K562 (cell line): Measurements from ENCODE around the gene GFI1. TPM values are rescaled to one million over a fixed set of nuclear protein-coding genes. Genes with fewer than 3 reads are reported as not detected.

Experiments
- ATAC-seq: fragments of 200-7000 bp; cut with Tn5 transposase; 3 replicates; pipeline ENCODE4 v1.9.1; 2020; ENCODE audit warnings: moderate library complexity
- BruUV-seq: library from RNA; stranded (reverse); fragments of 400-500 nt; replicated peaks from 2 replicates; lab custom pipeline; 2021; lab: Mats Ljungman, UMichigan
- CTCF ChIA-PET: fragments of 300-600 bp; formaldehyde crosslinking; extraction: SDS; loops from one replicate; lab custom pipeline; 2021; ENCODE audit warnings: low intra/inter-chr PET ratio; lab: Yijun Ruan, JAX
- POLR2A ChIA-PET: fragments of 300-600, 350-650 bp; sonication (Branson Sonifier 250); formaldehyde crosslinking; extraction: SDS; loops from one replicate; lab custom pipeline; 2021; ENCODE audit warnings: antibody characterized with exemption, inconsistent platforms; lab: Yijun Ruan, JAX
- DNase-seq, 4 experiments: peaks; one replicate each; pipeline versions ENCODE4 v3.0.0 to v3.0.0-alpha.2; 2011 to 2018; ENCODE audit warnings: low spot score in 3 of 4, mixed read lengths in 3 of 4; ENCODE audit errors: extremely low read depth in 1 of 4
- FAIRE-seq: peaks from 2 replicates; lab custom pipeline; 2011; peaks lifted over from hg19 to GRCh38; lab: Jason Lieb, UNC
- H2AFZ ChIP-seq: 2 replicates; pipeline ENCODE4 v1.6.0; 2011; ENCODE audit warnings: low read depth, low read length, control low read depth, inconsistent platforms
- H3K27ac ChIP-seq: fragments of 200-600 bp; 3 replicates; pipeline ENCODE4 v1.8.0; 2011; ENCODE audit warnings: low read depth, mild to moderate bottlenecking, control low read depth, inconsistent platforms, low read length, moderate library complexity, mixed read lengths; ENCODE audit errors: extremely low read depth
- H3K27me3 ChIP-seq, 2 experiments: fragments of 300-600 bp in 1 of 2; 2 replicates in 1 of 2; 3 replicates in 1 of 2; pipeline versions ENCODE4 v1.6.0 to v1.8.0; 2011; ENCODE audit warnings: inconsistent platforms in 2 of 2, low read length in 2 of 2, mild to moderate bottlenecking in 1 of 2, mixed read lengths in 1 of 2, moderate library complexity in 1 of 2; ENCODE audit not compliant: control insufficient read depth in 2 of 2, insufficient read depth in 2 of 2
- H3K36me3 ChIP-seq: fragments of 300-600 bp; 3 replicates; pipeline ENCODE4 v1.8.0; 2011; ENCODE audit warnings: mild to moderate bottlenecking, low read length, inconsistent platforms; ENCODE audit not compliant: control insufficient read depth, insufficient read depth
- H3K4me1 ChIP-seq, 2 experiments: fragments of 200-600 bp in 1 of 2; replicated peaks in 1 of 2; 2 replicates in 1 of 2; 3 replicates in 1 of 2; pipeline versions ENCODE4 v1.5.1 to v1.8.0; 2011; ENCODE audit warnings: inconsistent platforms in 2 of 2, low read length in 2 of 2, mild to moderate bottlenecking in 1 of 2, mixed read lengths in 1 of 2, moderate library complexity in 1 of 2; ENCODE audit not compliant: control insufficient read depth in 2 of 2, insufficient read depth in 2 of 2
- H3K4me2 ChIP-seq: 2 replicates; pipeline ENCODE4 v1.6.1; 2011; ENCODE audit warnings: low read length, control low read depth, inconsistent platforms, mixed read lengths; ENCODE audit not compliant: insufficient read depth
- H3K4me3 ChIP-seq: fragments of 200-600 bp; sonication (generic), shearing (Covaris generic); 2 replicates; pipeline ENCODE4 v1.5.1; 2016; ENCODE audit warnings: control low read depth, inconsistent platforms
- H3K79me2 ChIP-seq: fragments of 200-600 bp; 3 replicates; pipeline ENCODE4 v1.8.0; 2011; ENCODE audit warnings: low read length, inconsistent platforms; ENCODE audit not compliant: control insufficient read depth, insufficient read depth
- H3K9ac ChIP-seq, 2 experiments: 2 replicates each; pipeline versions ENCODE4 v1.6.0 to v1.6.1; 2011; ENCODE audit warnings: low read depth in 2 of 2, low read length in 2 of 2, control low read depth in 1 of 2, inconsistent platforms in 1 of 2, mild to moderate bottlenecking in 1 of 2, mixed read lengths in 1 of 2; ENCODE audit not compliant: insufficient read depth in 1 of 2
- H3K9me1 ChIP-seq: one replicate; pipeline ENCODE4 v1.6.0; 2011; ENCODE audit warnings: inconsistent platforms, mild to moderate bottlenecking, low read length, moderate library complexity; ENCODE audit not compliant: control insufficient read depth, insufficient read depth
- H3K9me3 ChIP-seq: replicated peaks from 2 replicates; pipeline ENCODE4 v1.5.1; 2011; ENCODE audit warnings: low read depth, low read length, inconsistent platforms; ENCODE audit not compliant: control insufficient read depth, insufficient read depth
- H4K20me1 ChIP-seq: replicated peaks from 2 replicates; pipeline ENCODE4 v1.6.1; 2011; ENCODE audit warnings: low read length, inconsistent platforms, mixed read lengths; ENCODE audit not compliant: control insufficient read depth, insufficient read depth
- C11orf30 ChIP-seq: fragments of 450-650 bp; IDR thresholded peaks from 2 replicates; pipeline ENCODE4 v1.6.1; 2016; ENCODE audit warnings: low read depth, mild to moderate bottlenecking
- HLTF ChIP-seq: fragments of 450-650 bp; IDR thresholded peaks from 2 replicates; pipeline ENCODE4 v1.6.1; 2016
- PHF21A ChIP-seq: fragments of 450-650 bp; IDR thresholded peaks from 2 replicates; pipeline ENCODE4 v1.6.1; 2017; ENCODE audit warnings: low read depth, borderline replicate concordance
- PTTG1 ChIP-seq: fragments of 450-650 bp; IDR thresholded peaks from 2 replicates; pipeline ENCODE4 v1.6.1; 2016; ENCODE audit warnings: low read depth, mild to moderate bottlenecking, missing genetic modification characterization, missing compliant biosample characterization
- RAD51 ChIP-seq: fragments of 450-650 bp; IDR thresholded peaks from 2 replicates; pipeline ENCODE4 v1.7.1; 2016; ENCODE audit warnings: low read depth, mild to moderate bottlenecking, borderline replicate concordance
- RUNX1 ChIP-seq: sonication (generic); IDR thresholded peaks from 2 replicates; pipeline ENCODE4 v1.6.1; 2016; ENCODE audit warnings: antibody characterized with exemption, low read depth
- TAF15 ChIP-seq: fragments of 200-400 bp; formaldehyde crosslinking; IDR thresholded peaks from 2 replicates; pipeline ENCODE4 v1.6.1; 2017; ENCODE audit warnings: mild to moderate bottlenecking, low read depth, low read length, moderate library complexity
- WGBS: fragments of 100-300 bp; shearing (Covaris generic); methylation state at CpG from one replicate; pipeline ENCODE4 v1.1.6; 2016; ENCODE audit warnings: low coverage, mixed read lengths; ENCODE audit not compliant: insufficient coverage; ENCODE audit errors: missing lambda C conversion rate; 5-methylcytosine and 5-hydroxymethylcytosine counted together
- in situ Hi-C: fragments of 300-500 bp; cut with MboI; formaldehyde crosslinking; loops from 4 replicates; pipeline ENCODE4 v1.15.0; 2018; ENCODE audit warnings: inconsistent platforms, mixed read lengths
- intact Hi-C: fragments of 100-400 bp; cut with micrococcal nuclease; formaldehyde crosslinking; loops from 2 replicates; pipeline ENCODE4 v1.14.2; 2022
- polyA plus RNA-seq, 8 experiments: library from polyadenylated mRNA; depleted of rRNA in 4 of 8; stranded (reverse) in 5 of 8; unstranded in 3 of 8; fragments of >200 nt; fragmentation: Nextera tagmentation in 2 of 8; fragmentation: Illumina TruSeq in 1 of 8; extraction: Ambion mirVana in 2 of 8; extraction: Trizol in 1 of 8; gene quantifications; 2 replicates each; pipeline versions ENCODE4 v1.2.1 to v1.2.3, GENCODE V29; 2011 to 2014; ENCODE audit warnings: inconsistent platforms in 1 of 8, missing spikeins in 1 of 8
- total RNA-seq, 7 experiments: library from RNA; depleted of rRNA in 6 of 7; stranded (reverse); fragments of >200 nt in 6 of 7; fragmentation: Illumina TruSeq in 2 of 7; extraction: Trizol in 2 of 7; gene quantifications; 2 replicates each; pipeline versions ENCODE4 v1.2.1 to v1.2.3, GENCODE V29; 2011 to 2021; ENCODE audit warnings: low replicate concordance in 1 of 7
- TF ChIP-seq, protein P1 (sequence below): fragments of 200-800 bp; sonication (Bioruptor generic); IDR thresholded peaks from 2 replicates; pipeline ENCODE4 v1.6.1; 2017; ENCODE audit warnings: missing genetic modification characterization, missing compliant biosample characterization

GFI1 gene
- total and polyA plus RNA-seq, 9 of the 15 experiments (the other 6 are each of a cell fraction or from before 2014, with no cell fraction given) = 0.07 to 0.93 (median 0.46) TPM

GRCh38 chr1:92447976-92448375 lies 38.7 kb downstream of the GFI1 start:
- Histone ChIP-seq H3K4me1 (peaks cover 9 to 14% of the 10 kb centered on the region in 2 experiments), H3K79me2 (no peaks in the 10 kb centered on the region), H3K4me3 (no peak overlapping the region), H3K4me2 (no peak overlapping the region), H3K27me3 (no peaks in the 10 kb centered on the region), H3K27ac (no peak overlapping the region), H3K9ac (no peak overlapping the region), H4K20me1 (no peaks in the 10 kb centered on the region), H3K9me3 (no peaks in the 10 kb centered on the region), H3K9me1 (no peaks in the 10 kb centered on the region), H2AFZ (no peak overlapping the region), H3K36me3 (no peaks in the 10 kb centered on the region)
- intact Hi-C loops = loop anchor here (10.0 kb wide), 1 partner anchor 133 kb away; no protein-coding TSS in a partner anchor
- WGBS = no CpG with 5 or more reads among the region's 2 CpGs
- FAIRE-seq (no peak), DNase-seq (no peak), ATAC-seq (no peak)
- TF ChIP-seq RAD51 (no peak), TAF15 (no peak), C11orf30 (no peak), PTTG1 (tag) (no peak), PHF21A (no peak), RUNX1 (no peak), HLTF (no peak)
- TF ChIP-seq, protein P1, sequence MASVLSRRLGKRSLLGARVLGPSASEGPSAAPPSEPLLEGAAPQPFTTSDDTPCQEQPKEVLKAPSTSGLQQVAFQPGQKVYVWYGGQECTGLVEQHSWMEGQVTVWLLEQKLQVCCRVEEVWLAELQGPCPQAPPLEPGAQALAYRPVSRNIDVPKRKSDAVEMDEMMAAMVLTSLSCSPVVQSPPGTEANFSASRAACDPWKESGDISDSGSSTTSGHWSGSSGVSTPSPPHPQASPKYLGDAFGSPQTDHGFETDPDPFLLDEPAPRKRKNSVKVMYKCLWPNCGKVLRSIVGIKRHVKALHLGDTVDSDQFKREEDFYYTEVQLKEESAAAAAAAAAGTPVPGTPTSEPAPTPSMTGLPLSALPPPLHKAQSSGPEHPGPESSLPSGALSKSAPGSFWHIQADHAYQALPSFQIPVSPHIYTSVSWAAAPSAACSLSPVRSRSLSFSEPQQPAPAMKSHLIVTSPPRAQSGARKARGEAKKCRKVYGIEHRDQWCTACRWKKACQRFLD (CRISPR knock-in tag) = no peak
- CTCF ChIA-PET = no interaction called here
- BruUV-seq = no TSS peak
- POLR2A ChIA-PET = no interaction called here
- in situ Hi-C loops = no loop called here
